ENCODE data around the gene DAB2.
"Not testable (repeated sequence)": the region's sequence is repeated elsewhere in the genome, so short reads cannot be mapped to it uniquely, and the experiment has no call there.

Gene DAB2

GRCh38 chr5:39420482-39421145 is 4.2 kb downstream of the DAB2 start:
- DNase-seq (ENCODE audit: low spot score): peak; percentile 71

GRCh38 chr5:39419796-39420195 is 5.0 kb downstream of the DAB2 start:
- no peak for DNase-seq (ENCODE audit: low spot score)

- no peak for DNase-seq (ENCODE audit: low spot score)
These were observed 6.8 kb downstream of the DAB2 start for GRCh38 chr5:39417979-39418378.

GRCh38 chr5:39415201-39415600 is 9.6 kb downstream of the DAB2 start:
- DNase-seq (ENCODE audit: low spot score): no peak

GRCh38 chr5:39414426-39414825 is 10.4 kb downstream of the DAB2 start:
- no peak for DNase-seq (ENCODE audit: low spot score)

GRCh38 chr5:39413771-39414170 is 11.0 kb downstream of the DAB2 start:
- no peak for DNase-seq (ENCODE audit: low spot score)

GRCh38 chr5:39412721-39413394 is 11.9 kb downstream of the DAB2 start:
- DNase-seq (ENCODE audit: low spot score): no peak

- no peak for DNase-seq (ENCODE audit: low spot score)
These were observed 12.8 kb downstream of the DAB2 start for GRCh38 chr5:39411985-39412384.

- DNase-seq (ENCODE audit: low spot score): no peak
These were observed 13.7 kb downstream of the DAB2 start for GRCh38 chr5:39411061-39411460.

- DNase-seq (ENCODE audit: low spot score): no peak
These were observed 15.7 kb downstream of the DAB2 start for GRCh38 chr5:39409033-39409432.

- DNase-seq (ENCODE audit: low spot score): no peak
These were observed 19.5 kb downstream of the DAB2 start for GRCh38 chr5:39405083-39405843.

- DNase-seq (ENCODE audit: low spot score): not testable (repeated sequence)
These were observed 21.0 kb downstream of the DAB2 start for GRCh38 chr5:39403761-39404160.

GRCh38 chr5:39402140-39402539 is 22.6 kb downstream of the DAB2 start:
- not testable (repeated sequence) for DNase-seq (ENCODE audit: low spot score)

- peak; percentile 29 for DNase-seq (ENCODE audit: low spot score)
These were observed 23.8 kb downstream of the DAB2 start for GRCh38 chr5:39400713-39401578.

- peak; percentile 79 for DNase-seq (ENCODE audit: low spot score)
These were observed 25.4 kb downstream of the DAB2 start for GRCh38 chr5:39399135-39400036.

- DNase-seq (ENCODE audit: low spot score): no peak
These were observed 27.9 kb downstream of the DAB2 start for GRCh38 chr5:39396843-39397242.

- no peak for DNase-seq (ENCODE audit: low spot score)
These were observed 29.3 kb downstream of the DAB2 start for GRCh38 chr5:39395521-39395920.

- DNase-seq (ENCODE audit: low spot score): no peak
These were observed 29.8 kb downstream of the DAB2 start for GRCh38 chr5:39394946-39395345.

- DNase-seq (ENCODE audit: low spot score): no peak
These were observed 33.8 kb downstream of the DAB2 start for GRCh38 chr5:39390945-39391344.

GRCh38 chr5:39387293-39387692 is 37.5 kb downstream of the DAB2 start:
- no peak for DNase-seq (ENCODE audit: low spot score)

GRCh38 chr5:39384271-39384670 is 40.5 kb downstream of the DAB2 start:
- DNase-seq (ENCODE audit: low spot score): no peak
